Epithelial cell of esophagus (primary cell): Measurements from ENCODE around the gene ST6GALNAC5.

Experiments
- DNase-seq: peaks from one replicate; pipeline ENCODE4 v3.0.0; 2010; ENCODE audit warnings: low read depth
- H3K4me3 ChIP-seq: 2 replicates; pipeline ENCODE4 v1.5.1; 2011; ENCODE audit warnings: mild to moderate bottlenecking, low read length, control low read depth
- TF ChIP-seq, protein P1 (sequence below): IDR thresholded peaks from 2 replicates; pipeline ENCODE4 v1.5.1; 2011; ENCODE audit warnings: low read depth, mild to moderate bottlenecking, low read length, control low read depth, inconsistent platforms; ENCODE audit not compliant: insufficient read depth; ENCODE audit errors: missing control alignments

Gene ST6GALNAC5

DNA sequence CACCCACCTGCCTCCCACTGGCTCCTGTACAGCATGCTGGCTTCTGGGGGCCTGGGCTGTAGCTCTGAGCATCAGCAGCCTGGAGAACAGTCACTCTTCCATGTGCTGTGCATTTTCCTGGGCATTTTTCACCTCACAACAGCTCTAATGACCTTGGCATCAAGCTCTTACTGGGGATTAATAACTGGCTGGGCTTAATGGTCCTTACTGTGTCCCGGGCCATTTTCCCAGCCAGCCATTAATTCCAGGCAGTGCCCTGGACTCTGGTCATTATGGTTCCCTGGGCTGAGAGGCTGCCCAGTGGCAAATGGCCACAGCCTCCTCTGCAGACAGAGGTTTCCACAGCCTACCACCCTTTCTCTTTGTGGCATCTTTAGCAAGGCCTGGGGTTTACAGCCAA, 171.8 kb downstream of the ST6GALNAC5 start:
- H3K4me3 ChIP-seq = no peak overlapping the region
- DNase-seq = no peak
- TF ChIP-seq, protein P1, sequence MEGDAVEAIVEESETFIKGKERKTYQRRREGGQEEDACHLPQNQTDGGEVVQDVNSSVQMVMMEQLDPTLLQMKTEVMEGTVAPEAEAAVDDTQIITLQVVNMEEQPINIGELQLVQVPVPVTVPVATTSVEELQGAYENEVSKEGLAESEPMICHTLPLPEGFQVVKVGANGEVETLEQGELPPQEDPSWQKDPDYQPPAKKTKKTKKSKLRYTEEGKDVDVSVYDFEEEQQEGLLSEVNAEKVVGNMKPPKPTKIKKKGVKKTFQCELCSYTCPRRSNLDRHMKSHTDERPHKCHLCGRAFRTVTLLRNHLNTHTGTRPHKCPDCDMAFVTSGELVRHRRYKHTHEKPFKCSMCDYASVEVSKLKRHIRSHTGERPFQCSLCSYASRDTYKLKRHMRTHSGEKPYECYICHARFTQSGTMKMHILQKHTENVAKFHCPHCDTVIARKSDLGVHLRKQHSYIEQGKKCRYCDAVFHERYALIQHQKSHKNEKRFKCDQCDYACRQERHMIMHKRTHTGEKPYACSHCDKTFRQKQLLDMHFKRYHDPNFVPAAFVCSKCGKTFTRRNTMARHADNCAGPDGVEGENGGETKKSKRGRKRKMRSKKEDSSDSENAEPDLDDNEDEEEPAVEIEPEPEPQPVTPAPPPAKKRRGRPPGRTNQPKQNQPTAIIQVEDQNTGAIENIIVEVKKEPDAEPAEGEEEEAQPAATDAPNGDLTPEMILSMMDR = no peak

DNA sequence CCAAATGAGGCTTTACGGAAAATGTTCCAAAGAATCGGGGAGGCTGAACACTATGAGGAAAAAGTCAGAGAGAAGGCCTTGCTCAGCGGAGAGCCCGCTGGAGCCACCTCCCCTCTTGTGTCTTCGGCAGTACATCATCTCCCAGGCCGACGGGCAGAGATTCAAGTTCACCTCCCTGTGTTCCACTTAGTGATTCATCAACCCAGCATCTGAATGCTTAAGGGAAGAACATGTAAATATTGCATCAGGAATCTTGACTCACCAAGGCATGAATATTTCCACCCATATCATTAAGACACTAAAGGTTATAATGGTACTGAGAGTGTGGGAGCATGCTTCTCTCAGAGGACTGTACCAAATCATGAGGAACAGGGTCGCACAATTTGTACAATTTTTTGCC, 172.5 kb downstream of the ST6GALNAC5 start:
- peak; percentile 99 for DNase-seq
- no peak overlapping the region for H3K4me3 ChIP-seq
- TF ChIP-seq, protein P1 = no peak

DNA sequence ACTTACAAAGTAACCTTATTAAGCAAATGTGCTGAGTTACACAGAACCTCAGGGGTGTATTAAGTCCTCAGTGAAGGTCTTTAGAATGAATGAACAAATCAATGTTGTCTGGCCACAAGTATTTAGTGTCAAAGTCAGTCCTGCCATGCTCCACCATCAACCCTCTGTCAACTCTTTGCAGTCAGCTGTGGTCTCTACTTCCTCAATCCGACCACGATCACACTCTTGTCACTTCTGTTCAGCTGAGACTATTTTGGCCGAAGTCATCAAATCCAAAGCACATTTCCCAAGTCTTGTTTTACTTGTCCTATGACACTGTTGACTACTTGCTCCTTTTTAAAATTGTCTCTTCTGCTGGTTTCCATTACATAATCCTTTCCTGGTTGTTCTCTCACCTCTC, 173.5 kb downstream of the ST6GALNAC5 start:
- H3K4me3 ChIP-seq = no peak overlapping the region
- TF ChIP-seq, protein P1 = no peak
- DNase-seq = no peak

DNA sequence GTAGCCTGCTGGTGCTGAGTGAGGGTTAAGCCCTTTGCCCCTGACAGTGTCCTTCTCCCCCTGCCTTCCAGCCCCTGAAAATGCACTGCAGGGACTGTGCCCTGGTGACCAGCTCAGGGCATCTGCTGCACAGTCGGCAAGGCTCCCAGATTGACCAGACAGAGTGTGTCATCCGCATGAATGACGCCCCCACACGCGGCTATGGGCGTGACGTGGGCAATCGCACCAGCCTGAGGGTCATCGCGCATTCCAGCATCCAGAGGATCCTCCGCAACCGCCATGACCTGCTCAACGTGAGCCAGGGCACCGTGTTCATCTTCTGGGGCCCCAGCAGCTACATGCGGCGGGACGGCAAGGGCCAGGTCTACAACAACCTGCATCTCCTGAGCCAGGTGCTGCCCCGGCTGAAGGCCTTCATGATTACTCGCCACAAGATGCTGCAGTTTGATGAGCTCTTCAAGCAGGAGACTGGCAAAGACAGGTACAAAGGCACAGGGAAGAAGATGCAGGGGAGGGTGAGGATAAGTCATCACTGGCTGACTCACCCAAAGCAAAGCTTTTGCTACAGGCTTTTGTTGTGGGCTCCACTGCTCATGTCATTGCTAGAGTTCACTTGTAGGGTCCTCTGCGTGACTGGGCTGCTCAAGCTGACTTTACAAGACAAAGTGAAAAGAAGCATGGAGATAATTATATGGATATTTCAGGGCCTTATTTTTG, 177.0 kb downstream of the ST6GALNAC5 start:
- peak; percentile 81 for DNase-seq
- TF ChIP-seq, protein P1 = no peak
- no peak overlapping the region for H3K4me3 ChIP-seq

DNA sequence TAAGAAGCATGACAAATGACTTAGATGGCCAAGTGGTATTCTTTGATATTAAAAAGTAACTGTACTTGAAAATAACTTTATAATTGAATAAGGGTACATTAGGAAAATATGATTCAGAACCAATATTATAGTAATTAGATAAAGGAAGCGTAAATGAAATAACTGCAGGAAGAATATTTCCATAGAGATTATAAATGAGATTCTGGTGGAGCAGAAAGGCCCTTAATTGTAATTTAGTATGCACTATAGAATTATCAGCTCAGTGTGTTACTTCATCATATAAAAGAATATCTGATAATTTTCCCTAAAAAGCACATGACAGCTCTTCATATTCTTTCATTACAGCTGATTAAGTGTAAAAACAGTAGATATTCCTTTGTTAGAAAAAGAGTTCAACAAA, 180.3 kb downstream of the ST6GALNAC5 start:
- DNase-seq = no peak
- H3K4me3 ChIP-seq = no peak overlapping the region
- TF ChIP-seq, protein P1 = no peak

DNA sequence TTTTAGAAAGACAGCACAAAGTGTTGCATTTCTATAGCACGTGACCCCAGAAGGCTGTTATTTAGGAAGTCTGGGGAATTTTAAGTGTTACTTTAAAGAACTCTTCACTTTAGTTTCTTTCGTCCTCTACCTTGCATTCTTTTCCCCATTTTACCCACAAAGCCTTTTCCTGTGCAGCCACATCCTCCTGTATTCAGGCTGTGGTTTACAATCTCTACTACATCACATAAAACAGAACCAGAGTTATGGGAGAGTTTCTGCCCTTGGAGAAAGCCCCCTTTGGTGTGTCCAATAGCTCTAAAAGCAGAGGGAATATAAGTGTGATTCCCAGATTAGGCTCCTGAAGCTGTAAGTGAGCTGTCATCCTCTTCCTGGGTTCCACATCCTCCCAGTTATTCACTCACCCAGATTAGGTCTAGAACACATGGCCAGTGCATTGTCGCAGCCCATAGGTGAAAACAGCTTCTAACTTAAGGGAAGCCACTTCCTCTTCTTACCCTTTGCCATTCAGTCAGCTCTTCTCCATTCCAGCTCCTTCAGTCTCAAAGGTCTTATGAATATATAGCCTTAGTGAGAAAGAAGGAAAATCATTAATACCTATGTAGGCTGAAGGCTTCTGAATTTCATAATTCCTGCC, 180.8 kb downstream of the ST6GALNAC5 start:
- TF ChIP-seq, protein P1 = no peak
- H3K4me3 ChIP-seq = no peak overlapping the region

More for the DNA sequence above, 180.8 kb downstream of the ST6GALNAC5 start:
- no peak for DNase-seq
